ENCODE data around the gene GBF1. TPM values are rescaled to one million over a fixed set of nuclear protein-coding genes. Genes with fewer than 3 reads are reported as not detected.

GBF1 gene
- polyA plus RNA-seq, 1 of the 3 experiments (the other 2 are of a cell fraction): 12.3 TPM

- TF ChIP-seq NFIC (IDR thresholded peaks at IDR 0.05; ENCODE audit: borderline replicate concordance) (no peak), EP300 (IDR thresholded peaks at IDR 0.05; ENCODE audit: borderline replicate concordance in 1 of 2, low read depth in 1 of 2, low read length in 1 of 2) (no peak), NRF1 (IDR thresholded peaks at IDR 0.05; ENCODE audit: low read depth, low read length) (no peak), USF1 (IDR thresholded peaks at IDR 0.05; ENCODE audit: borderline replicate concordance, low read depth) (no peak), MEF2A (IDR thresholded peaks at IDR 0.05; ENCODE audit: borderline replicate concordance, low read depth) (no peak), FOXM1 (IDR thresholded peaks at IDR 0.05; ENCODE audit: low read depth) (no peak), IRF3 (IDR thresholded peaks at IDR 0.05; ENCODE audit: low read depth, low read length) (no peak), RCOR1 (IDR thresholded peaks at IDR 0.05; ENCODE audit: low read length) (no peak), USF2 (IDR thresholded peaks at IDR 0.05; ENCODE audit: borderline replicate concordance, low read depth, low read length) (no peak)
- H3K79me2 ChIP-seq (ENCODE audit: insufficient read depth): peaks cover 62% of the 10 kb centered on the region
- peaks cover 13% of the 10 kb centered on the region for H3F3A ChIP-seq (replicated peaks; ENCODE audit: insufficient read depth)
- no peak overlapping the region for H3K9ac ChIP-seq
- H3K36me3 ChIP-seq (replicated peaks in 1 of 2; ENCODE audit: control insufficient read depth in 1 of 2, insufficient read depth in 2 of 2, low read length in 1 of 2): peaks cover 7 to 16% of the 10 kb centered on the region in 2 experiments
- peaks cover 12 to 15% of the 10 kb centered on the region in 2 experiments; a peak in 3 of 4 replicates for H3K4me1 ChIP-seq (ENCODE audit: control insufficient read depth in 1 of 2, insufficient read depth in 2 of 2, low read depth in 1 of 2, low read length in 1 of 2)
- no peak overlapping the region for H2AFZ ChIP-seq (ENCODE audit: low read depth)
- POLR2A ChIA-PET: no interaction called here
- no peak overlapping the region for H3K4me2 ChIP-seq
- no peaks in the 10 kb centered on the region for H3K27me3 ChIP-seq (ENCODE audit: insufficient read depth)
- 91% methylated on average over 2 of the region's 2 CpGs for WGBS (ENCODE audit: low lambda C conversion rate)
- H3K9me3 ChIP-seq: no peaks in the 10 kb centered on the region
- H4K20me1 ChIP-seq (ENCODE audit: insufficient read depth): peaks cover 22% of the 10 kb centered on the region
- CTCF ChIA-PET: interaction anchor here (0.6 to 0.7 kb wide), 2 partner anchors 180 to 300 kb away, joined by 3 read pairs; no protein-coding TSS in a partner anchor
- no peaks in the 10 kb centered on the region for H3K9me2 ChIP-seq
- DNase-seq: no peak
- no peak overlapping the region for H3K4me3 ChIP-seq (ENCODE audit: low read depth in 2 of 2, low read length in 1 of 2)
- no peak overlapping the region for H3K27ac ChIP-seq (ENCODE audit: low read depth in 2 of 2, low read length in 1 of 2)
Observed at GRCh38 chr10:102283488-102283887, 38.2 kb downstream of the GBF1 start.

GRCh38 chr10:102283890-102284289 lies 38.6 kb downstream of the GBF1 start:
- peaks cover 13% of the 10 kb centered on the region for H3F3A ChIP-seq (replicated peaks; ENCODE audit: insufficient read depth)
- no peak overlapping the region for H3K4me2 ChIP-seq
- H3K79me2 ChIP-seq (ENCODE audit: insufficient read depth): peaks cover 60% of the 10 kb centered on the region
- H3K27me3 ChIP-seq (ENCODE audit: insufficient read depth): no peaks in the 10 kb centered on the region
- peaks cover 7 to 16% of the 10 kb centered on the region in 2 experiments for H3K36me3 ChIP-seq (replicated peaks in 1 of 2; ENCODE audit: control insufficient read depth in 1 of 2, insufficient read depth in 2 of 2, low read length in 1 of 2)
- WGBS (ENCODE audit: low lambda C conversion rate): 97% methylated on average over 2 of the region's 2 CpGs
- POLR2A ChIA-PET: no interaction called here
- no peak overlapping the region for H2AFZ ChIP-seq (ENCODE audit: low read depth)
- CTCF ChIA-PET: interaction anchor here (0.6 to 0.7 kb wide), 2 partner anchors 180 to 300 kb away, joined by 3 read pairs; no protein-coding TSS in a partner anchor
- no peak overlapping the region for H3K9ac ChIP-seq
- no peaks in the 10 kb centered on the region for H3K9me3 ChIP-seq
- no peak for DNase-seq
- no peak overlapping the region for H3K4me3 ChIP-seq (ENCODE audit: low read depth in 2 of 2, low read length in 1 of 2)
- H3K9me2 ChIP-seq: no peaks in the 10 kb centered on the region
- H3K27ac ChIP-seq (ENCODE audit: low read depth in 2 of 2, low read length in 1 of 2): no peak overlapping the region
- H4K20me1 ChIP-seq (ENCODE audit: insufficient read depth): peaks cover 22% of the 10 kb centered on the region
- peaks cover 12 to 15% of the 10 kb centered on the region in 2 experiments; a peak in 3 of 4 replicates for H3K4me1 ChIP-seq (ENCODE audit: control insufficient read depth in 1 of 2, insufficient read depth in 2 of 2, low read depth in 1 of 2, low read length in 1 of 2)
- TF ChIP-seq TCF12 (IDR thresholded peaks at IDR 0.05) (no peak), ZBTB33 (IDR thresholded peaks at IDR 0.05; ENCODE audit: borderline replicate concordance, low read depth) (no peak), TAF1 (IDR thresholded peaks at IDR 0.05; ENCODE audit: borderline replicate concordance, low read depth, low read length) (no peak), USF1 (IDR thresholded peaks at IDR 0.05; ENCODE audit: borderline replicate concordance, low read depth) (no peak), RCOR1 (IDR thresholded peaks at IDR 0.05; ENCODE audit: low read length) (no peak), RAD21 (IDR thresholded peaks at IDR 0.05; ENCODE audit: low read length) (no peak), USF2 (IDR thresholded peaks at IDR 0.05; ENCODE audit: borderline replicate concordance, low read depth, low read length) (no peak), MAX (IDR thresholded peaks at IDR 0.05; ENCODE audit: low read depth) (no peak), RXRA (IDR thresholded peaks at IDR 0.05; ENCODE audit: borderline replicate concordance, low read depth) (no peak)
